NOMO-1 treated with dmso at 0.1 percent for 144 hours (cell line): ENCODE results near the gene TUBA8.
"Not testable (repeated sequence)": the region's sequence is repeated elsewhere in the genome, so short reads cannot be mapped to it uniquely, and the experiment has no call there.

ENCODE experiments used
- DNase-seq: peaks from one replicate; lab custom pipeline; 2025; ENCODE audit not compliant: unreplicated experiment; lab: John Stamatoyannopoulos, UW

Gene TUBA8

GRCh38 chr22:18104566-18104965, 6.0 kb upstream of the TUBA8 start:
- DNase-seq: no peak

GRCh38 chr22:18105981-18106380, 4.6 kb upstream of the TUBA8 start:
- DNase-seq: not testable (repeated sequence)

GRCh38 chr22:18106550-18107341, 3.9 kb upstream of the TUBA8 start:
- DNase-seq: not testable (repeated sequence)

- DNase-seq: no peak
Observed at GRCh38 chr22:18108187-18108586, 2.4 kb upstream of the TUBA8 start.

- no peak for DNase-seq
Observed at GRCh38 chr22:18109410-18110193, 1.0 kb upstream of the TUBA8 start.

GRCh38 chr22:18110954-18111758, 547 bp downstream of the TUBA8 start:
- DNase-seq: no peak

- DNase-seq: no peak
Observed at GRCh38 chr22:18111759-18112330, 1.2 kb downstream of the TUBA8 start.

- DNase-seq: no peak
Observed at GRCh38 chr22:18112440-18112839, 1.8 kb downstream of the TUBA8 start.

- DNase-seq: no peak
Observed at GRCh38 chr22:18113680-18114394, 3.2 kb downstream of the TUBA8 start.

- DNase-seq: no peak
Observed at GRCh38 chr22:18114495-18114894, 3.9 kb downstream of the TUBA8 start.

GRCh38 chr22:18114976-18115652, 4.5 kb downstream of the TUBA8 start:
- DNase-seq: no peak

GRCh38 chr22:18115906-18116371, 5.3 kb downstream of the TUBA8 start:
- no peak for DNase-seq

- no peak for DNase-seq
Observed at GRCh38 chr22:18116634-18117033, 6.0 kb downstream of the TUBA8 start.

GRCh38 chr22:18118345-18118915, 7.8 kb downstream of the TUBA8 start:
- no peak for DNase-seq

- DNase-seq: no peak
Observed at GRCh38 chr22:18119409-18120110, 9.0 kb downstream of the TUBA8 start.

GRCh38 chr22:18120857-18121256, 10.2 kb downstream of the TUBA8 start:
- no peak for DNase-seq

GRCh38 chr22:18121506-18121905, 10.9 kb downstream of the TUBA8 start:
- DNase-seq: no peak

- DNase-seq: no peak
Observed at GRCh38 chr22:18121954-18122554, 11.4 kb downstream of the TUBA8 start.
